HG03103 (cell line): ENCODE results near the gene RINT1.
"Not testable (repeated sequence)": the region's sequence is repeated elsewhere in the genome, so short reads cannot be mapped to it uniquely, and the experiment has no call there.

ENCODE experiments used
- ATAC-seq: cut with Tn5 transposase; IDR thresholded peaks from one replicate; pipeline ENCODE4 v1.9.1; 2021; ENCODE audit warnings: low read depth; ENCODE audit not compliant: unreplicated experiment

Gene RINT1

GRCh38 chr7:105594034-105594433, 62.0 kb downstream of the RINT1 start:
- ATAC-seq = no peak

GRCh38 chr7:105596866-105597265, 64.9 kb downstream of the RINT1 start:
- no peak for ATAC-seq

- not testable (repeated sequence) for ATAC-seq
Observed at GRCh38 chr7:105599080-105599479, 67.1 kb downstream of the RINT1 start.

- ATAC-seq = no peak
Observed at GRCh38 chr7:105599551-105599950, 67.5 kb downstream of the RINT1 start.

- ATAC-seq = no peak
Observed at GRCh38 chr7:105600720-105601550, 68.9 kb downstream of the RINT1 start.

DNA sequence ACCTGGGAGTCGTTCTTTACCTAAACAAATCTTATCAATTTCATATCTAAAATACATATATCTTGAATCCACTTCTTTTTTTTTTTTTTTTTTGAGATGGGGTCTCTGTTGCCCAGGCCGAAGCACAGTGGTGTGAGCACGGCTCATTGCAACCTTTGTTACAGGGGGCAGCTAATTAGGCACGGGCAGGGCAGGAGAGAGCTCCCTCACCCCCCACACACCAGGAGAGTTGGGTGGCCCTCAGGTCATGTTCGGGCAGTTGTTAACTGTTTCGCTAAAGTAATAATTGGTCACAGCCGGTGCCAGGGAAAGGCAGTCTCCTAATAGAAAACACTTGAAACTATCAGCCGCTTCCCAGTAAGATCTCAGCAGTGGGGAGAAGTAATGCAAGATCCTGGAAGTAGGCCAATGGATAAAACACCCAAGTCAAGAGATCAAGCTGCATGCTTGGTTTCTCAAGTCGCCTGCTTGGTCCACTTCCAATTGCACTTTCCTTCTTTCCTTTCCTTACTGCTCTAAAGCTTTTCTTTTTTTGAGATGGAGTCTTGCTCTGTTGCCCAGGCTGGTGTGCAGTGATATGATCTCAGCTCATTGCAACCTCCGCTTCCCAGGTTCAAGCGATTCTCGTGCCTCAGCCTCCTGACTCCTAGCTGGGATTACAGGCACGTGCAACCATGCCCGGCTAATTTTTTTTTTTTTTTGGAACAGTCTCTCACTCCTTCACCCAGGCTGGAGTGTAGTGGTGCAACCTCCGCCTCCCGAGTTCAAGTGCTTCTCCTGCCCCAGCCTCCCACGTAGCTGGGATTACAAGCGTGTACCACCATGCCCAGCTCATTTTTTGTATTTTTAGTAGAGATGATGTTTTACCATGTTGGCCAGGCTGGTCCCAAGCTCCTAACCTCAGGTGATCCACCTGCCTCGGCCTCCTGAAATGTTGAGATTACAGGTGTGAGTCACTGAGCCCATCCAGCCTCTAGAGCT, 70.6 kb downstream of the RINT1 start:
- no peak for ATAC-seq

- ATAC-seq = no peak
Observed at GRCh38 chr7:105610165-105610930, 78.3 kb downstream of the RINT1 start.

DNA sequence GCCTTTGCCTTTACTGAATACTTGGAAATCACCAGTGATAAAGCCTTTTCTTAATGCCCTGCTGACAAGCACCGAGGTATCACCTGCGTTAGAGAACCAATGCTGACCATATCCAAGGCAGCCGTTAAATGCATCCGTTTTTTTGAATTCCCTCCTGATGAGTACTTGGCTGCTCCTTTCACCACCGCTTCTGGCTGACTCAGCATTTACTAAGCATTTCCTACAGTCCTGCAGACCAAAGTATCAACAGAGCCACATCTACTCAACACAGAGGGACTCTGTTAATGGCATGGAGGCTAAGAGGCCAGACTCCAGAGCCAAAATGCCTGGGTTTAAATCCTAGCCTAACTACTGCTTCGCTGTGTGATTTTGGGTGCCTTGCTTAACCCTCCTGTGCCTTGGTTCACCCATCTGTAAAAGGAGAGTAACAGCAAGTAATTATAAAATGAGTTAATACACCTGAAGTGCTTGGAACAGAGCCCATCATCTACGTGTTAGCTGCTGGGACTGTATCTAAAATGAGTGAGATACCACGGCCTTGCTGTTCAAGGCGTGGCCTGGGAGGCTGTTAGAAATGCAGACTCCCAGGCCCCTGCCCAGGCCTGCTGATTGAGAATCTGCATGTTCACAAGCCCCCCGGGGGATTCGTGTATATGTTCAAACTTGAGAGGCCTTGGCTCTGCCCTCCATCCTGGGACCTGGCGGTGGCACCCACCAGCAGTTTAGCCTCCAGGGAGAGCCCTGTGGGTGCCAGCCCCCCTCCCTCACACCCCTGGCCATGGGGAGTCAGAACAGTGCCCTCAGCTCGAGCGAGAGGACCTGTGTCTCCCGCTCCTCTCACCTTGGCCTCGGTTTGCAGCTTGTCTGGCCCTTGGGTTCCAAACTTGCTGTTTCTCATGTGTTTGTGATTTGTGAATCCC, 80.1 kb downstream of the RINT1 start:
- ATAC-seq = no peak

DNA sequence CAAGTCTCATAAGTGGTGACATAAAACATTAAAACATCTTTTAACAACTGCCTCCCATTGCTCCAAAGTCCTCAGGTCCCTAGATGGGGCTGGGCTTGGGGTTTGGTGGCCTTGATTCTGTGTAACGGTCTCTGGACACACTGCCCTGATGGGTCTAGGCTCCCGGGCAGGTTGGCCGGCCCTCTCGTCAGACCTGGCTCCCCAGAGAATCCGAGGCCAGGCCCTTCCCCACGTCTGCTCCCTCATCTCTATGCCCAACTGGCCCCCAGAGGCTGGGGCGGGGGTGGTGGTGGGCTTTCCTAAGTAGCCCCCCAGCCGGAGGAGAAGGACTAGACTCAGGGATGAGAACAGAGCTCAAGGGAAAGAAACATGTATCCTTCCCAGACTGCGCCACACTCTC, 80.8 kb downstream of the RINT1 start:
- no peak for ATAC-seq

- ATAC-seq = no peak
Observed at GRCh38 chr7:105613611-105614330, 81.8 kb downstream of the RINT1 start.

DNA sequence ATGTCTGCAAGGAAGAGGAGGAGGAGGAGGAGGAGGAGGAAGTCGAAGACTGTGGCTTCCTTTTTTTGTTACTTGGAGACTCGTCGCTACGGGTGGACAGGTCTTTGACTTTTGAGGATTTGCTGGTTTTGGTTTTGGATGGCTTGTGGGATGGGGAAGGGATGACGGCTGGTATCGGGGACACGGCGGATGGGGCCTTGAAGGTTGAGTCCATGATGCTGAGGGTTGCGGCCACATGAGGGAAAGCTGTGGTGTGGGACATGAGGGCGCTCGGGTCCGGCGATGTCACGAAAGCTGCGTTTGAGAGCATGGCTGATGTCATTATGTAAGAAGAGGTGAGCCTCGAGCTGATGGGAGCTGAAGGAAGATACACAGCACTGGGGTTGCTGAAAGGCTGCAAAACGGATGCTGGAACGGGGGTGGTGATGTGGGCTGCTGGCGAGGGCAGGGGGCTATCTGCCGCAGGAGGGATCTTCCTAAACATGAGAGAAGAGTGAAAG, 82.4 kb downstream of the RINT1 start:
- no peak for ATAC-seq
